HG02759 (cell line): ENCODE data around the gene TFE3.
A peak's percentile ranks its signal among the peaks of the same experiment; 100 is the strongest.

Experiments
- ATAC-seq: cut with Tn5 transposase; IDR thresholded peaks from one replicate; pipeline ENCODE4 v1.9.1; 2021; ENCODE audit warnings: mild to moderate bottlenecking, moderate library complexity; ENCODE audit not compliant: unreplicated experiment

TFE3 gene, protein sequence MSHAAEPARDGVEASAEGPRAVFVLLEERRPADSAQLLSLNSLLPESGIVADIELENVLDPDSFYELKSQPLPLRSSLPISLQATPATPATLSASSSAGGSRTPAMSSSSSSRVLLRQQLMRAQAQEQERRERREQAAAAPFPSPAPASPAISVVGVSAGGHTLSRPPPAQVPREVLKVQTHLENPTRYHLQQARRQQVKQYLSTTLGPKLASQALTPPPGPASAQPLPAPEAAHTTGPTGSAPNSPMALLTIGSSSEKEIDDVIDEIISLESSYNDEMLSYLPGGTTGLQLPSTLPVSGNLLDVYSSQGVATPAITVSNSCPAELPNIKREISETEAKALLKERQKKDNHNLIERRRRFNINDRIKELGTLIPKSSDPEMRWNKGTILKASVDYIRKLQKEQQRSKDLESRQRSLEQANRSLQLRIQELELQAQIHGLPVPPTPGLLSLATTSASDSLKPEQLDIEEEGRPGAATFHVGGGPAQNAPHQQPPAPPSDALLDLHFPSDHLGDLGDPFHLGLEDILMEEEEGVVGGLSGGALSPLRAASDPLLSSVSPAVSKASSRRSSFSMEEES

DNA sequence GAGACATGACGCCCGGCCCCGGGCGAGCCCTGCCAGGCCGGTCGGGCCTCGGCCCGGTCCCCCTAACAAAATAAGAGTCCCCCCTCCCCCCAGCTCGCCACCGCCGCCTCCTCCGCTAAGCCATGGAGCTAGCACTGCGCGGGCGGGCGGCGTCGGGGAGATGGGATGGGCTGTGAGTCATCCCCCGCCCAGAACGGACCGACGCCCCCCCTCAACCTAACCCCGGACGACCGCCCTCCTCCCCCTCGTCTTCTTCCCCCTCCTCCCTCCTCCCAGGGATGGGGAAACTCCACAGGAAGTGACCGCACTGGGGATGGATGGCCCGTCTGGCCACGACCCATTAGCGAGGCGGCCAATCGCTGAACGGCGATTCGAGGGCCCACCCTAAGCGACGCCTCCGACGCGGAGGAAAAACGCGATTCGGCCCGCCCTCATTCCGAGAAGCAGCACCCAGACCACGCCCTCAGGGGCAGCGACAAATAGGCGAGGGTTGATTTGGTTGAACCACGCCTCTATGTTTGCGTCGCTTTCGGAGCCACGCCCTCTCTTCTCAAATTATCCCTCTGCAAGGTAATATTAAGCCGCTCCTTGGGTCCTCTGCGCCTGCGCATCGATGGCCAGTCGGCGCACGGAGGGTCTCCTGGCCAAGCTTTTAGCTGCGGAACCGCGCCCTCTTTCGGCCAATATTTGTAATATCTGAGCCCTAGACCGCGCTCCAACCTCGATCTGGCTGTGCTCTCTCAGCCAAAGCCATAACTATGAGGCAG, at the start of gene TFE3:
Gene TFE3 (minus strand): TSS at position 138 of the 767 bp plus-strand sequence. CDS start 131 bp downstream, at position 7.
- ATAC-seq, result peak; percentile 89

DNA sequence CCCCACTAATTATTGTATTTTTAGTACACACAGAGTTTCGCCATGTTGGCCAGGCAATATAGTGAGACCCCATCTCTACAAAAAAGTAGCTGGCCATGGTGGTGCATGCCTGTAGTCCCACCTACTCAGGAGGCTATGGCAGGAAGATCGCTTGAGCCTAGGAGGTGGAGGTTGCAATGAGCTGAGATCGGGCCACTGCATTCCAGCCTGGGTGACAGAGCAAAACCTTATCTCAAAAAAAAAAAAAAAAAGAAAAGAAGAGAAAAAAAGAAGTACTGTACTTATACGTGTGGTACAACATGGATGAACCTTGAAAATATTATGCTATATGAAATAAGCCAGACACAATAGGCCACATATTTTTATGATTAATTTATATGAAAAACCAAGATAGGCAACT, 46.4 kb upstream of the TFE3 start:
- ATAC-seq, result no peak

DNA sequence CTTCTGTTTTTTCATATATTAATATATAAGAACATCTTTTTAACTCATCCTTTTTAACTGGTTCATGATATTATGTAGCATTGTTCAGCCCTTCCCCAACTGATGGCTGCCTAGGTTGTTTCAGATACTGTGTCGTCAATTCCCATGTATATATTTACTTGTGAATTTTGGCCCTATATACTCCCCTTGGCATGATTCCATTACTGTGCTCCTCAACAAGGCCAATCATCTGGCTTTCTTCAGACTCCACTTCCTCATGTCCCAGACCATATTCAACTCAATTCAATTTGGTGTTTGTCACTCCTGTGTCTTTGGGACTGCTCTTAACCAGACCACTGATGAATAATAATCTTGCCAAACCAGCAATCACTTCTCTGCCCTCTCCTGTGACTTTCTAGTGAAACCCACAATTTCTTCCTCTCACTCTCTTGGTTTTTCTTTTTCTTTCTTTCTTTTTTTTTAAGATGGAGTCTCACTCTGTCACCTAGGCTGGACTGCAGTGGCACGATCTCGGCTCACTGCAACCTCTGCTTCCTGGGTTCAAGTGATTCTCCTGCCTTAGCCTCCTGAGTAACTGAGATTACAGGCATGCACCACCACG, 39.2 kb upstream of the TFE3 start:
- ATAC-seq, result no peak

DNA sequence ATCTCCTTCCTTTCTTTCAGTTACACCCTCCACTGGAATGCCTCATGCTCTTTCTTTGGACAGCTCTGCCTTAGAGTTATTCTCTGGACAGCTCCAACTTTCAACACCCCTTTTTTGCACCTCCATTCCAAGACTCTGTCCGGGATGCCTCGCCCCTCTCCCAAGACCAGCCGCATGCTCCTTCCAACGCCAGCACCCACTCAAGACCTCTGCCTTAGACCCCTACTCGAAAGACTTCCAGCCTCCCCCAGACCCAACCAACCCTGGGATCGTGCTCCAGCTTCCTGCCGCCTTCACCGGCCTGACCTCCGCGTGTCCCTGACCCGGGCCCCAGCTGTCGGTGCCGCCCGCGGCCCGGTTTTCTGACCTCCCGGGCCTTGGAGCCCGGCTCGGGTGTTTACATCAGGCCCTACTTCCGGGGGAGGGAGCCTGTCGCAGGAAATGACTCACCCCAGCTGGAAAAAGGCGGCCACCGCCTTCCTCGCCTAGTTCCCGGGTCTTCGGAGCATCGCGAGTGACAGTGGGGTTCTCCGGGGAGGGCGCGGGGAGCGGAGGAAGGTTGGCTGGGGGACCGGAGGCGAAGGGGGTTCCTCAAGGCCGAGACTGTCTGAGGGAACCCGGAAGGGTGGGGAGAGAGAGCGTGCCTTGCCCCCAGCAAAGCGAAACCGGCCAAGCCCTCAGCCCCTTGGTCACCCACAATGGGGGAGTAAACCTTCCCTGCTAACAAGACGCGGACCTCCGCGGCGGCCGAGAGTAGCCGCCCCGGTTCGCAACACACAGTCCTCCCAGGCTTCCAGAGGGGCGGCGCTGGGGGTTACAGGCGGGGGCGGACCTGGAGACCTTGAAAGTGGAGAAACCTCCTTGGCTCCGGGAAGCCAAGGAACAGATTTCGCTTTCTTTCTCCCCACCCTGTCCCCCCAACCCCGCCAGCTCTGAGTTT, 36.6 kb upstream of the TFE3 start, which contains the start of gene WDR45:
Gene WDR45 (minus strand): TSS at position 399 of the 940 bp plus-strand sequence. CDS start 1,792 bp downstream, outside the sequence.
- ATAC-seq, result peak; percentile 84

DNA sequence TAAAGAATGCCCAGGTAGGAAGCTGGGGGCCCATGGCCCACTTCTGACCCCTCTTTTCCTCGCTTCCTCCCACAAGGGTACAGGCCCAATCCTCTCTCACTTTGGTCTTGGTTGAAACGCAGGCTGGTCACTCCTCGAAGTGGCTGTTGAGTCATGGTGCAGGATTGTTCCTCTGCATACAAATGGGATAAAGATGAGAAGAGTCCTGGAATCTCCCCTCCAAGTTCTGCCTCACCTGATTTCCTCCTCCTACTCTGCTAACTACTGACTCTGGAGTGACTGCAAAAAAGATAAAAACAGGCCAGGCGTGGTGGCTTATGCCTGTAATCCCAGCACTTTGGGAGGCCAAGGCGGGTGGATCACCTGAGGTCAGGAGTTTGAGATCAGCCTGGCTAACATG, 34.8 kb upstream of the TFE3 start:
- no peak for ATAC-seq

DNA sequence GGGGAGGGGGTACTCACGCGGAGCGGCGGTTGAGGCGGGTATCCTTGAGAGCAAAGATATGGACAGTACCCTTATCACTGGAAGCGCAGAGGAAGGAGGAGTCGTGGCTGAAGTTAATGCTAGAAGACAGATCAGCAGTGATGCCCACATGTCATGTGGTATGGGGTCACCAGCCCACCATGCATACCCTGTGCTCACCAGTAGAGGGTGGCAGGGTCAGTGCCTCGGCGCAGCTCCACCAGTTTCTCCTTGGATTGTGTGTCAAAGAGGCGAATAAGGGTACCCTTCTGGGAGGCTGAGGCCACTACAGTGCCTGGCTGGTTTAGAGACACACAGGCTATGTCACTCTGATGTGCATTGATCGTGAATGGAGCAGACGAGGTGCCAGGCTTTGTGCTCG, 32.2 kb upstream of the TFE3 start:
- no peak for ATAC-seq

DNA sequence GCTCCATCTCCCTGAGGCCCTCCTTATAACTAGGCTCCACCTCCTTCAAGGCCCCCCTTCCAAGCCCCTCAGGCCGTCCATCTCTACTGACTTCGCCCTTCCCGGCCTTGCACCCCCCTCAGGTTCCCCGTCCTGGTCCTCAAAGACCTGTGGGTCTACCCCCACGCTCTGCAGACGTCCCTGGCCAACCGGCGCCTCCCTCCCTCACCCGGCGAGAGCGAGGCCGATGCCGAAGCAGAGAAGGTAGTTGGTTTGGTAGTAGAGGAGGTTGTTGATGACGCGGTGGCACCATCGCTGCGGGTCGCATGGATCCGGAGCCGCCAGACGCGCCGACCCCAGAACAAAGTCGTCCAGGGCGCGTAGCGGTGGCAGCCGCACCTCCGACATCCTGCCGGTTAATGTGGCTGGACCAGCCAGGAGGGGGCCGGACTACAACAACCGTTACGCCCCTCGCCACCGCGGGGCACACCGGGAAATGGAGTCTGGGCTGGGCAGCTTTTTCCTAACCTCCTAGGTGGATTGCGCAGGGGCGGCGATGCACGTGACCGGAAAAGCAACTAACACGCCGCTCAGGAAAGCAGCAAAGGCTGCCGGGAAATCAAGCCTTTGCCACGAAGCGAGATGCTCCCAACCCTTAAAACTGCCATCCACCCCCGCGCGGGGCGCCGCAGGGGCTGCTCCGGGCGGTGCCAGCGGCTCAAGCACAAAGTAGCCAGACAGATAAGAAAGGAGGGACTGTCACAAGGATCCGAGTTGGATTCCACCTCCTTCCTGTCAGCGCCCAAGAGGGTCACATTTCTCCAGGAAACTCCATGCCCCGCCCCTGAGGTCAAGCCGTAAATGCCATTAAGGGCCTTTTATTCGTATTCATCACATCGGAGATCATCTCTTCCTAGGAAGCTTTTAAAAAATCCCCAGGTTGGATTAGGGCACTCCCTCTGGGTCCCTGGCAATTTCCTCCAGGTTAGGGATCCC, 30.7 kb upstream of the TFE3 start, which contains the start of gene PRAF2:
Gene PRAF2 (minus strand): TSS at position 402 of the 975 bp plus-strand sequence. CDS start 15 bp downstream, at position 387.
- ATAC-seq, result peak; percentile 95

DNA sequence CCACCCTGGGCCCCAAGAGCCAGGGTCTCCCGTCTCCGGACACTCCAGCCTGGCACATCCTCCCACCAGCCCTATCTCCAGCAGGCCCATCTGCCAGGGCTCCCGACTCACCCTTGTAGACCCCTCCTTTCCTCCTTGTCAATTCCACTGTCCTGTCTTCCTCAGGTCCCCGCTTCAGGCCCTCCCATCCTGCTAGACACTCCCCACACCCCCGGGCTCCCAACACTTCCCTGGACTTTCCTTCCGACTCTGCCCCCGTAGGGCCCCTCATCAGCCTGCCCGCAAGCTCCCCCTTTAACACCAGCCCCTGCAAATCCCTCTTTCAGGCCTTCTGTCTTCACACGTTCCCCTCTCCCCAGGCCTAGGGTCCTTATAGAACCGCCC, 29.5 kb upstream of the TFE3 start:
- ATAC-seq, result no peak

DNA sequence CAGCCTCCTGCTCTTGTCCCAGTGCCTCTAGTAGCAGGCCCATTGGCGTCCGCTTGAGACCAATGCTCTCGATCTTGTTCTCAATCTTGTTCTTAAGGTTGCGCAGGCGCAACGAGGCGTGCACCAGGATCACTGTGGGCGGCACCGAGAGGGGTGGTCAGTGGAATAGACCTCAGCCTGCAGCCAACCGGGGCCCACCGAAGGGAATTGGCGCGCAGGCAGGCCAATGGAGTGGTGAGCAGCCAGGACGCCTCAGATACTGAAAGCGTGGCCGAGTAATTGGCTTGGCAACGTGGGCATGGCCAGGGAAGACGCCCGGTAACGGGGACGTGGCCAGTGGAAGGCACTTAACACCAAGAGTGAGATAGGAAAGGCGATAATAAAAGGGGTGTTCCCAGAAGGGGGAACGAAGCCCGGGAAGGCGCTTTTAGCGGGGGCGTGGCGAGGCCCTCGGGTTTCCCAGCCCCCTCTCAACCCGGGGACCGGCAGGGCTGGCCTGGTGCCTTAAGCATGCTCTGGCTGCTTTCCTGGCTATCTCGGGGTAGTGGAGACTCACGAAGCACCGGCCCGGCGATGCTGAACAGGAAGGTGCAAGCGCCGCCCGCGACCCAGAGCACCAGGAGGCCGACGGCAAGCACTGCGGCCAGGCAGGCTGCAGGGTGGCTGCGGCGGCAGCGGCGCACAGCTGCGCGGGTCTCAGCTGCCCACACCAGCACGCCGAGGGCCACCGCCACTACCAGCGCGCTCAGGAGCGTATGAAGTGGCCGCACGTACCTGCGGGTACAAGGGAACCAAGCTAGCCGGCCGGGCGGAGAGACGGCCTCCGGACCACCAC, 28.9 kb upstream of the TFE3 start:
- ATAC-seq, result no peak

DNA sequence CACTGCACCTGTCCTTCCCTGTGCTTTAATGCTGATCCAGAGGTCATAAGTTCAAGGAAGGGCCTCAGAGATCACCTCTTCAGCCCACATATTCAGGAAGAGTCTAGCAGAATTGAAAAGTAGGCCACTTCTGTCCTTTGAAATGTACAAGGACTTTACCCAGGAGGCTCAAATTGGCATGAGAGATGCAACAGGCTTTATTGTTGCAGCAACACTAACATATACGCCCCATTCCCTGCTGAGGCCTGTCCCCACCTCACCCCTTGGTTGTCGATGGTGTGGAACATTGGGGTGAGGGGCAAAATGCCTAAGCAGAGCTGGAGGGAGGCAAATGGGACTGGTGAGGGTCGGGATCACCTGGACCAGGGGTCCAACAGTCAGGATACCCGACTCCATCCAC, 27.8 kb upstream of the TFE3 start:
- no peak for ATAC-seq

DNA sequence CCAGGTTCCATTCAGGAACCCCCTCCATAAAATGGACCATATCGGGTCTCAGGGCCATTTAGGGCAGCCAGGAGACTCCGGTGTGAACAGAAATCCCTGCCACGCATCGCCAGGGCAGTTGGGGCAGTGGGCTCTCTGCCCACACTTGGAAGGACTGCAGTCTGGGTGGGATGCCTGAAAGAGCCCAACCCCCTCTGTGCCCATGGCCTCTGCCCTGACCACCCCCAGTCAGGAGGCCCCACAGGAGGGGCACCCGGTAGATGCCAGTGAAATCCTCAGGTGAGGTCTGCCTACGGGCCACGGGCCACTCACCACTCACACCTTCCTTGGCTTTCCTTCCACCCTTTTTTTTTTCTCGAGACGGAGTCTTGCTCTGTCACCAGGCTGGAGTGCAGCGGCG, 25.9 kb upstream of the TFE3 start:
- ATAC-seq, result no peak

DNA sequence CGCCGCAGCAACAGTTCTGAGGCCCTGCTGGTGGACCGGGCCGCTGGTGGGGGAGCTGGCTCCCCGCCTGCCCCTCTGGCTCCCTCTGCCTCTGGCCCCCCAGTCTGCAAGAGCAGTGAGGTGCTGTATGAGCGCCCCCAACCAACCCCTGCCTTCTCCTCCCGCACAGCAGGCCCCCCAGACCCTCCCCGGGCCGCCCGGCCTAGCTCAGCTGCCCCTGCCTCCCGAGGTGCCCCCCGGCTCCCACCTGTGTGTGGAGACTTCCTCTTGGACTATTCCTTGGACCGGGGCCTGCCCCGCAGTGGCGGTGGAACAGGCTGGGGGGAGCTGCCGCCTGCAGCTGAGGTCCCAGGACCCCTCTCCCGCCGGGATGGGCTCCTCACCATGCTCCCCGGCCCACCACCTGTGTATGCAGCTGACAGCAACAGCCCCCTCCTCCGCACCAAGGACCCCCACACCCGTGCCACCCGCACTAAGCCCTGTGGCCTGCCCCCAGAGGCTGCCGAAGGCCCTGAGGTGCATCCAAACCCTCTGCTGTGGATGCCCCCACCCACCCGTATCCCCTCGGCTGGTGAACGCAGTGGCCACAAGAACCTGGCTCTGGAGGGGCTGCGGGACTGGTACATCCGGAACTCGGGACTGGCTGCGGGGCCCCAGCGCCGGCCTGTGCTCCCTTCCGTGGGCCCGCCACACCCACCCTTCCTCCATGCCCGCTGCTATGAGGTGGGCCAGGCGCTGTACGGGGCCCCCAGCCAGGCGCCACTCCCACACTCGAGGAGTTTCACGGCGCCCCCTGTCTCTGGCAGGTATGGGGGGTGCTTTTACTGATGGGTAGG, 24.3 kb upstream of the TFE3 start:
- ATAC-seq, result no peak

DNA sequence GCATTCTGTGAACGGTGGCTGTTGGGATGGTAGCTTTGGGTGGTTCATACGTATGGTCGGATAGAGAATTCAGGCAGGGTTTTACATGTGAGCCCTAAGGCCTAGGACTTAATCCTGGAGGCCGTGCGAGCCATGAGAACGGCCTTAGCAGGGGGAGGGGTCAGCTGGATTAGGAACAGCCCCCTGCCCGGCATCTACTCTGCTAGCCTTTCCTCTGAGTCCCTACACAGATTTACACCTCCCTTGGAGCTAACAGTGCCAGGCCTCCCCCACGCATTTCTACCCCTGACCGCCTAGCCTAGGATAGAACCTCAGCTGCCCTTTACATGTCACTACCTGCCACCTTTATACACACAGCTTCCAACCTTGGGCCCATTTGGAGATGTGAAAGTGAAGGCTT, 23.5 kb upstream of the TFE3 start:
- ATAC-seq, result no peak

DNA sequence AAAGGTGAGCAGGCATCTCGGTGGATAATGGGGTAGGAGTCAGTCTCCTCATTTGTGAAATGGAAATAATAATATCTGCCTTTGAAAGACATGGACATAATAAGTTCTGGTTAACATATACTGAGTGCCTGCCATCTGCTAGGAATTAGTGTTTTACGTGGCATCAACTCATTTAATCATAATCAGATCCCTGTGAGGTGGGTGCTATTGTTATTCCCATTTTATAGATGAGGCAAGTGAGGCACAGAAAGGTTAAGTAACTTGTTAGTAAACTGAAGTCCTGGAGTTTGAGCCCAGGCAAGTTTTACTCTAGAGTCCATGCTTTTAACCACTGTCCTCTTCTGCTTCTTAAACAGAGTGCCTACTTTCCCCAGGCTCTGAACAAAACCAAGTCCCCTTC, 23.1 kb upstream of the TFE3 start:
- no peak for ATAC-seq

DNA sequence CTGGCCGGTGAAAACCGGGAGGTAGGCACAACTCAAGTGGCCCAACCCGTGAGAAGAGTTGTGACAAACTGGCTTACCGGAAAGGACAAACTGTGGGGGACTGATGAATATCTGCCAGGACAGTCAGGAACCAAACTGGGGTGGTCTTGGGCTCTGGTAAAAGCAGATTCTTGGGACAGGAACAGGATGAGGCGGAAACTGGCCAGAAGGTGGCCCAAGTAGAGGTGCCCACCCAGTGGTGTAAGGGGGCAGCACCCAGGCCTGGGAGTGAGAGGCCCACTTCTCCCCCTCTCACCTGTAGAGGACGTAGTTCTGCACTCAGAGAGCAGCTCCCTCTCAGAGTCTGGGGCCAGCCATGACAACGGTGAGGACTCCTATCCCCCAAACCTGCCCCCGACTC, 21.6 kb upstream of the TFE3 start:
- ATAC-seq, result no peak

DNA sequence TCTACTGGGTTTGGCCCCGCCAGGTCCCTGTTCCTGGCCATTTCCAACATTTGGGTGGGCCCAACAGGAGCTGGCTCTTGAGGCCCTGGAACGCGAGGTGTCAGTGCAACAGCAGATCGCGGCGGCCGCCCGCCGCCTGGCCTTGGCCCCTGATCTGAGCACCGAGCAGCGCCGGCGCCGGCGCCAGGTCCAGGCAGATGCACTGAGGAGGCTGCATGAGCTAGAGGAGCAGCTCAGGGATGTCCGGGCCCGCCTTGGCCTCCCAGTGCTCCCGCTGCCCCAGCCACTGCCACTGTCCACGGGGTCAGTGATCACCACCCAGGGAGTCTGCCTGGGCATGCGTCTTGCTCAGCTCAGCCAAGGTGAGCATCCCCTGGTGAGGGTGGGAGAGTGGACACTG, 21.1 kb upstream of the TFE3 start:
- ATAC-seq, result no peak

DNA sequence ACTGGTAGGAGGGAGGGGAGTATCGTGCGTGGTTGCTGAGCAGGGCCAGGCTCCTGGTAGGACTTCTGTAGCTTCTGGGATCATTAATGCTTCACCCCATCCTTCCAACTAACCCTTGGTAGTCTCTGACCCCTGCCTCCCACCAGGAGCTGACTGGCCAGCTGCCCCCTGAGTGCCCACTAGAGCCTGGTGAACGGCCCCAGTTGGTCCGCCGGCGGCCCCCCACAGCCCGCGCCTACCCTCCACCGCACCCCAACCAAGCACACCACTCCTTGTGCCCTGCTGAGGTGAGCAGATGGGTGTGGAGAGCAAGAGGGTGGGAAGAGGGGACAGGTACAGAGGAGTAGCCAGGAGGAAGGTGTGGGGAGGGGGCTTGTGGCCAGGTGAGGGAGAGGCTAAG, 20.6 kb upstream of the TFE3 start:
- ATAC-seq, result no peak
